HepG2 (cell line): ENCODE measurements around the gene PTEN. TPM values are rescaled to one million over a fixed set of nuclear protein-coding genes. Genes with fewer than 3 reads are reported as not detected.

Experiments used
- EEA1 ChIP-seq: sonication (generic); formaldehyde crosslinking; IDR thresholded peaks from 2 replicates; pipeline ENCODE4 v1.5.1; 2020; ENCODE audit warnings: mild to moderate bottlenecking, missing genetic modification reagents, borderline replicate concordance
- FOXA1 ChIP-seq, 2 experiments: fragments of 450-650 bp in 1 of 2; sonication (generic) in 1 of 2; formaldehyde crosslinking in 1 of 2; IDR thresholded peaks; 2 replicates each; pipeline versions ENCODE4 v1.4.0 to v1.6.1; 2016 to 2020; ENCODE audit warnings: missing genetic modification reagents in 1 of 2
- FOXP1 ChIP-seq, 2 experiments: fragments of 450-650 bp in 1 of 2; IDR thresholded peaks; 2 replicates each; pipeline ENCODE4 v1.6.1; 2017 to 2018; ENCODE audit warnings: antibody characterized with exemption in 1 of 2
- HES4 ChIP-seq: sonication (generic); formaldehyde crosslinking; IDR thresholded peaks from 2 replicates; pipeline ENCODE4 v1.9.0; 2021; ENCODE audit warnings: mild to moderate bottlenecking, missing genetic modification reagents, borderline replicate concordance
- KAT2B ChIP-seq: fragments of 150-350 bp; IDR thresholded peaks from 2 replicates; pipeline ENCODE4 v1.6.1; 2014; ENCODE audit warnings: low read depth, low read length, borderline replicate concordance
- KLF6 ChIP-seq: IDR thresholded peaks from 2 replicates; pipeline ENCODE4 v1.8.0; 2016; ENCODE audit warnings: missing biosample characterization, missing genetic modification reagents
- KMT2B ChIP-seq: IDR thresholded peaks from 2 replicates; pipeline ENCODE4 v1.6.1; 2016; ENCODE audit warnings: missing genetic modification reagents, missing compliant biosample characterization
- MAFK ChIP-seq, 2 experiments: IDR thresholded peaks in 1 of 2; conservative IDR thresholded peaks in 1 of 2; 2 replicates each; pipeline ENCODE4 v1.6.1; 2011; ENCODE audit warnings: improper control_type of control experiment in 2 of 2, low read length in 2 of 2
- NFE2L2 ChIP-seq: fragments of 150-350 bp; IDR thresholded peaks from 2 replicates; pipeline ENCODE4 v1.6.1; 2014; ENCODE audit warnings: low read length
- PRPF4 ChIP-seq: fragments of 200-400 bp; formaldehyde crosslinking; IDR thresholded peaks from 2 replicates; pipeline ENCODE4 v1.6.1; 2016; ENCODE audit warnings: low read length, low read depth; ENCODE audit not compliant: poor library complexity, severe bottlenecking
- REL ChIP-seq: sonication (generic); formaldehyde crosslinking; conservative IDR thresholded peaks from 2 replicates; pipeline ENCODE4 v1.8.0; 2022; ENCODE audit warnings: mild to moderate bottlenecking, missing genetic modification reagents, moderate library complexity
- RELA ChIP-seq: sonication (generic); formaldehyde crosslinking; IDR thresholded peaks from 2 replicates; pipeline ENCODE4 v1.4.0; 2020; ENCODE audit warnings: missing genetic modification reagents
- STAG1 ChIP-seq: sonication (generic); formaldehyde crosslinking; IDR thresholded peaks from 2 replicates; pipeline ENCODE4 v1.4.0; 2020; ENCODE audit warnings: missing genetic modification reagents
- STAT5B ChIP-seq: sonication (generic); formaldehyde crosslinking; IDR thresholded peaks from 2 replicates; pipeline ENCODE4 v1.4.0; 2020; ENCODE audit warnings: missing genetic modification reagents
- ZNF484 ChIP-seq: sonication (generic); formaldehyde crosslinking; IDR thresholded peaks from 2 replicates; pipeline ENCODE4 v1.5.1; 2020; ENCODE audit warnings: mild to moderate bottlenecking, low read depth, missing genetic modification reagents, borderline replicate concordance
- ZNF724P ChIP-seq: sonication (generic); formaldehyde crosslinking; IDR thresholded peaks from 2 replicates; pipeline ENCODE4 v1.8.0; 2022; ENCODE audit warnings: missing genetic modification reagents, borderline replicate concordance
- polyA plus RNA-seq, 8 experiments: library from polyadenylated mRNA; depleted of rRNA in 3 of 8; stranded (reverse) in 7 of 8; unstranded in 1 of 8; fragments of >200 nt; fragmentation: Illumina TruSeq in 4 of 8; extraction: Trizol in 4 of 8; gene quantifications; 2 replicates each; pipeline versions ENCODE4 v1.2.1 to v1.2.3, GENCODE V29; 2011 to 2016; ENCODE audit warnings: low read depth in 4 of 8, missing spikeins in 1 of 8, mixed read lengths in 1 of 8; ENCODE audit not compliant: insufficient read depth in 1 of 8
- total RNA-seq, 5 experiments: library from RNA; depleted of rRNA; stranded (reverse); fragments of >200 nt; fragmentation: Illumina TruSeq; extraction: Trizol; gene quantifications; 2 replicates each; pipeline ENCODE4 v1.2.3, GENCODE V29; 2016; ENCODE audit warnings: low read depth in 1 of 5
- TF ChIP-seq, protein P1 (sequence below), 2 experiments: sonication (generic) in 1 of 2; formaldehyde crosslinking in 1 of 2; IDR thresholded peaks; 2 replicates each; pipeline versions ENCODE4 v1.6.1 to v1.9.0; 2014 to 2022; ENCODE audit warnings: antibody characterized with exemption in 1 of 2, borderline replicate concordance in 1 of 2, inconsistent platforms in 1 of 2, low read depth in 1 of 2, missing genetic modification reagents in 1 of 2
- TF ChIP-seq, protein P2 (sequence below): sonication (generic); formaldehyde crosslinking; IDR thresholded peaks from 2 replicates; pipeline ENCODE4 v1.4.0; 2020; ENCODE audit warnings: missing genetic modification reagents
- TF ChIP-seq, protein P3 (sequence below): sonication (generic); formaldehyde crosslinking; IDR thresholded peaks from 2 replicates; pipeline ENCODE4 v1.5.0; 2020; ENCODE audit warnings: missing genetic modification reagents
- TF ChIP-seq, protein P4 (sequence below): sonication (generic); formaldehyde crosslinking; IDR thresholded peaks from 2 replicates; pipeline ENCODE4 v1.5.0; 2020; ENCODE audit warnings: mild to moderate bottlenecking, missing genetic modification reagents

Gene PTEN
- total and polyA plus RNA-seq, 2 of the 13 experiments (the other 11 are each of a cell fraction or from before 2014, with no cell fraction given), result 30.3 to 61.3 TPM

DNA sequence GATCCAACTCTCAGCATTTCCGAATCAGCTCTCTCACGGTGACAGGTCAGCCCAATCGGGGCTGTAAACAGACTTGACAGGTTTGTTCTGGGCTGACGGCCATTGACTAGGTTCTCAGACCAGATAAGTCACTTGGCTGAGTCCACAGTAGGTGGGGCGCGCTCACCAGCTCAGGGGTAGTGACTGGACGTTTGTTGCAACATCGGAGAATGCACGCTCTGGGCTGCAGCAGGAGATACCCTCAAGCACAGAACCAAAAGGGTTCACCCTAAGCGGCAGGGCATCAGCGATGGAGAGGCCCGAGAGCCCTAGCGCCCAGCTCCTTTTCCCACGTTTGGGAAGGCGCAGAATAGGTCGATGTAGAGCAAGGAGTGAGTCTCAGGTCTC is 1.9 kb upstream of the PTEN start (continued):
- TF ChIP-seq, protein P1, sequence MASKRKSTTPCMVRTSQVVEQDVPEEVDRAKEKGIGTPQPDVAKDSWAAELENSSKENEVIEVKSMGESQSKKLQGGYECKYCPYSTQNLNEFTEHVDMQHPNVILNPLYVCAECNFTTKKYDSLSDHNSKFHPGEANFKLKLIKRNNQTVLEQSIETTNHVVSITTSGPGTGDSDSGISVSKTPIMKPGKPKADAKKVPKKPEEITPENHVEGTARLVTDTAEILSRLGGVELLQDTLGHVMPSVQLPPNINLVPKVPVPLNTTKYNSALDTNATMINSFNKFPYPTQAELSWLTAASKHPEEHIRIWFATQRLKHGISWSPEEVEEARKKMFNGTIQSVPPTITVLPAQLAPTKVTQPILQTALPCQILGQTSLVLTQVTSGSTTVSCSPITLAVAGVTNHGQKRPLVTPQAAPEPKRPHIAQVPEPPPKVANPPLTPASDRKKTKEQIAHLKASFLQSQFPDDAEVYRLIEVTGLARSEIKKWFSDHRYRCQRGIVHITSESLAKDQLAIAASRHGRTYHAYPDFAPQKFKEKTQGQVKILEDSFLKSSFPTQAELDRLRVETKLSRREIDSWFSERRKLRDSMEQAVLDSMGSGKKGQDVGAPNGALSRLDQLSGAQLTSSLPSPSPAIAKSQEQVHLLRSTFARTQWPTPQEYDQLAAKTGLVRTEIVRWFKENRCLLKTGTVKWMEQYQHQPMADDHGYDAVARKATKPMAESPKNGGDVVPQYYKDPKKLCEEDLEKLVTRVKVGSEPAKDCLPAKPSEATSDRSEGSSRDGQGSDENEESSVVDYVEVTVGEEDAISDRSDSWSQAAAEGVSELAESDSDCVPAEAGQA (IDR thresholded peaks at IDR 0.05; ENCODE audit: low read depth), result no peak
- TF ChIP-seq, protein P1 (CRISPR knock-in tag; IDR thresholded peaks at IDR 0.05; ENCODE audit: borderline replicate concordance), result no peak
- TF ChIP-seq, protein P2, sequence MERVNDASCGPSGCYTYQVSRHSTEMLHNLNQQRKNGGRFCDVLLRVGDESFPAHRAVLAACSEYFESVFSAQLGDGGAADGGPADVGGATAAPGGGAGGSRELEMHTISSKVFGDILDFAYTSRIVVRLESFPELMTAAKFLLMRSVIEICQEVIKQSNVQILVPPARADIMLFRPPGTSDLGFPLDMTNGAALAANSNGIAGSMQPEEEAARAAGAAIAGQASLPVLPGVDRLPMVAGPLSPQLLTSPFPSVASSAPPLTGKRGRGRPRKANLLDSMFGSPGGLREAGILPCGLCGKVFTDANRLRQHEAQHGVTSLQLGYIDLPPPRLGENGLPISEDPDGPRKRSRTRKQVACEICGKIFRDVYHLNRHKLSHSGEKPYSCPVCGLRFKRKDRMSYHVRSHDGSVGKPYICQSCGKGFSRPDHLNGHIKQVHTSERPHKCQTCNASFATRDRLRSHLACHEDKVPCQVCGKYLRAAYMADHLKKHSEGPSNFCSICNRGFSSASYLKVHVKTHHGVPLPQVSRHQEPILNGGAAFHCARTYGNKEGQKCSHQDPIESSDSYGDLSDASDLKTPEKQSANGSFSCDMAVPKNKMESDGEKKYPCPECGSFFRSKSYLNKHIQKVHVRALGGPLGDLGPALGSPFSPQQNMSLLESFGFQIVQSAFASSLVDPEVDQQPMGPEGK, result no peak
- TF ChIP-seq MAFK (conservative IDR thresholded peaks at IDR 0.05 in 1 of 2, IDR thresholded peaks at IDR 0.05 in 1 of 2; ENCODE audit: low read length in 2 of 2), result no peak
- peak; percentile 58 for TF ChIP-seq STAG1 (CRISPR knock-in tag)
- no peak for TF ChIP-seq NFE2L2
- TF ChIP-seq ZNF724P, result no peak
- TF ChIP-seq HES4 (CRISPR knock-in tag), result no peak
- no peak for TF ChIP-seq REL
- no peak for TF ChIP-seq RELA (CRISPR knock-in tag)
- no peak for TF ChIP-seq STAT5B (CRISPR knock-in tag)
- no peak for TF ChIP-seq ZNF484 (CRISPR knock-in tag)
- TF ChIP-seq KMT2B (CRISPR knock-in tag), result no peak
- TF ChIP-seq KAT2B, result no peak
- TF ChIP-seq, protein P3, sequence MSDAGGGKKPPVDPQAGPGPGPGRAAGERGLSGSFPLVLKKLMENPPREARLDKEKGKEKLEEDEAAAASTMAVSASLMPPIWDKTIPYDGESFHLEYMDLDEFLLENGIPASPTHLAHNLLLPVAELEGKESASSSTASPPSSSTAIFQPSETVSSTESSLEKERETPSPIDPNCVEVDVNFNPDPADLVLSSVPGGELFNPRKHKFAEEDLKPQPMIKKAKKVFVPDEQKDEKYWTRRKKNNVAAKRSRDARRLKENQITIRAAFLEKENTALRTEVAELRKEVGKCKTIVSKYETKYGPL, result no peak
- TF ChIP-seq EEA1 (CRISPR knock-in tag), result 0 out of 2 replicates have a peak, but pooled peaks have one; percentile 5
- no peak for TF ChIP-seq KLF6
- no peak for TF ChIP-seq FOXA1 (IDR thresholded peaks at IDR 0.05)
- TF ChIP-seq FOXA1 (CRISPR knock-in tag; IDR thresholded peaks at IDR 0.05), result 0 out of 2 replicates have a peak, but pooled peaks have one; percentile 11
- TF ChIP-seq, protein P4, sequence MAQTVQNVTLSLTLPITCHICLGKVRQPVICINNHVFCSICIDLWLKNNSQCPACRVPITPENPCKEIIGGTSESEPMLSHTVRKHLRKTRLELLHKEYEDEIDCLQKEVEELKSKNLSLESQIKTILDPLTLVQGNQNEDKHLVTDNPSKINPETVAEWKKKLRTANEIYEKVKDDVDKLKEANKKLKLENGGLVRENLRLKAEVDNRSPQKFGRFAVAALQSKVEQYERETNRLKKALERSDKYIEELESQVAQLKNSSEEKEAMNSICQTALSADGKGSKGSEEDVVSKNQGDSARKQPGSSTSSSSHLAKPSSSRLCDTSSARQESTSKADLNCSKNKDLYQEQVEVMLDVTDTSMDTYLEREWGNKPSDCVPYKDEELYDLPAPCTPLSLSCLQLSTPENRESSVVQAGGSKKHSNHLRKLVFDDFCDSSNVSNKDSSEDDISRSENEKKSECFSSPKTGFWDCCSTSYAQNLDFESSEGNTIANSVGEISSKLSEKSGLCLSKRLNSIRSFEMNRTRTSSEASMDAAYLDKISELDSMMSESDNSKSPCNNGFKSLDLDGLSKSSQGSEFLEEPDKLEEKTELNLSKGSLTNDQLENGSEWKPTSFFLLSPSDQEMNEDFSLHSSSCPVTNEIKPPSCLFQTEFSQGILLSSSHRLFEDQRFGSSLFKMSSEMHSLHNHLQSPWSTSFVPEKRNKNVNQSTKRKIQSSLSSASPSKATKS (CRISPR knock-in tag), result no peak
- no peak for TF ChIP-seq PRPF4
- no peak for TF ChIP-seq FOXP1 (IDR thresholded peaks at IDR 0.05)
- no peak for TF ChIP-seq FOXP1 (CRISPR knock-in tag; IDR thresholded peaks at IDR 0.05)
